ENCODE data around the gene JADE2.

JADE2 gene

DNA sequence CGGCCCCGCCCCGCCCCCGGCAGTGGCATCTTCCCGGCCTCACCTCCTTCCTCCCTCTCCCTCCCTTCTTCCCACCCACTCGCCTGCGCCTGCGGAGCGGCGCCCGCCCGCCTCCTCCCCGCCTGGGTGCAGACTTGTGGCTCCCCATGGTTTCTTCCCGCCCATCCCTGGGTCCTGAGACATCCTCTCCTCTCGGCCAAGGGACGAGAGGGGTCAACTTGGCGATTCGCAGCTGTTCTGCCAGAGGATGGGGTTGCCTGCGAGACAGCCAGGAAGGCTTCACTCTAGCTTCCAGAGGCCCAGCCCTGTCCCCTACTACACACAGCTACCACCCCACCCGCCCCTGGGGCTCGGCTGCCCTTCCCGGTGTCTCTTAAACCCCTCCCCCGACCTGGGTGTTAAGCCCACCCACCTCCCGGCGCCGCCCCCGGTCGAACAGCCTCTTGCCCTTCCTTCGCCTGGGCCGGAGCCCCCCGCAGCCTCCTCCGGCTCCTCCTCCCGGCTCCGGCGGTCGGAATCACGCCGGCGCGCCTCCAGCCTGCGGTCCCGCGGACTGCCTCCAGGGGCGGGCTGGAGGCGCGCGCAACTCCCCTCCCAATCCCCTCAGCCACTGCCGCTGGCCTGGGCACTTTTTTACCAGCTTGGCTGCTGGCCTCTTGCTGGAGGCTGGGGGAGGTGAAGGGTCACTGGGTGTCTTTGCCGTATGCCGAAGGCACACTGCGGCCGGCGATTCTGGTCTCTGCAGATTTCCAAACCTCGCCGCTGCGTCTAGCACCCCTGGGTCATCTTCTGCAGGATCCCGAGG is 1.9 kb downstream of the JADE2 start:
- TF ChIP-seq, protein P1, sequence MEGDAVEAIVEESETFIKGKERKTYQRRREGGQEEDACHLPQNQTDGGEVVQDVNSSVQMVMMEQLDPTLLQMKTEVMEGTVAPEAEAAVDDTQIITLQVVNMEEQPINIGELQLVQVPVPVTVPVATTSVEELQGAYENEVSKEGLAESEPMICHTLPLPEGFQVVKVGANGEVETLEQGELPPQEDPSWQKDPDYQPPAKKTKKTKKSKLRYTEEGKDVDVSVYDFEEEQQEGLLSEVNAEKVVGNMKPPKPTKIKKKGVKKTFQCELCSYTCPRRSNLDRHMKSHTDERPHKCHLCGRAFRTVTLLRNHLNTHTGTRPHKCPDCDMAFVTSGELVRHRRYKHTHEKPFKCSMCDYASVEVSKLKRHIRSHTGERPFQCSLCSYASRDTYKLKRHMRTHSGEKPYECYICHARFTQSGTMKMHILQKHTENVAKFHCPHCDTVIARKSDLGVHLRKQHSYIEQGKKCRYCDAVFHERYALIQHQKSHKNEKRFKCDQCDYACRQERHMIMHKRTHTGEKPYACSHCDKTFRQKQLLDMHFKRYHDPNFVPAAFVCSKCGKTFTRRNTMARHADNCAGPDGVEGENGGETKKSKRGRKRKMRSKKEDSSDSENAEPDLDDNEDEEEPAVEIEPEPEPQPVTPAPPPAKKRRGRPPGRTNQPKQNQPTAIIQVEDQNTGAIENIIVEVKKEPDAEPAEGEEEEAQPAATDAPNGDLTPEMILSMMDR (IDR thresholded peaks at IDR 0.05; ENCODE audit: low read depth, low read length): peak; percentile 58
- no peak for DNase-seq (ENCODE audit: extremely low read depth, low read depth)

DNA sequence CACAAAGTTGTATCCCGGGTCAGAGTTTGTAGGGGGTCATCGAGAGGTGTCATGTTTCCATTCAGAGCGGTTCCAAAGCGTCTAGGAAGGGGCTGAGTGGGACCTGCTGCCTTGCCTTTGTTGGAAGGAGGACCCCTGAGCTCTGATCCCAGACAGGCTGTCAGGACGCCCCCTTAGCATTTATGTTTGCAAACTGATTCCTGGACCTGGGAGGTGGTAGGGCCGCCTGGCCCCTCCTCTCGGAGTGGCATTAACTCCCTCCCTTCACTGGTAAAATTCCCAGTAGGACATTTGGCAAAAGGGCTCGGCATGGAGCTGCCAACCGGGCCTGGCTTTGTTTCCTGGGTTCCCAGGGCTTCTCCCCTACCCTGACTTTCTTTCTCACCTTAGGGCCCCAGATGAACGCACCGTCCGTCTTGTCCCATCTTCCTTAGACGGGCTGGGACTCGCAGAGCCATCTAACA is 2.5 kb downstream of the JADE2 start:
- DNase-seq (ENCODE audit: extremely low read depth, low read depth): no peak
- TF ChIP-seq, protein P1 (IDR thresholded peaks at IDR 0.05; ENCODE audit: low read depth, low read length): no peak

DNA sequence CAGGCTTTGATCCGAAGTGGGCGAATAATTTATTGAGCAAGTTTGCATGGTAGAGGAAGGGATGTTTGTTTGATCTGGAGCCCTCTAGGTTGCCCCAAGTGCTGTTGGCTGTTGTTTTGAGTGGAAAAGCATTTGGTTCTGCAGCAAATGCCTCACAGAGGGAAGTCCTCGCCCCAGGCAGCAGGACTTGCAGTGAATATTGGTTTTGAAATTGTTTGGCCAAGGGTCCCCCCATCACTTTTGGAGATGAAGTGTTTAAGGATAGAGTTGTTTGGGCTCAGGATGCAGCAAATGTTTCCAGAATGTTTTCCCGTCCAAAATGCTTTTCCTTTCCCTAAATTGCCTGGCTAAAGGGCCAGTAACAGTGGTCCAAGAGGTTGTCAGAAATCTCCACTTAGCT is 3.1 kb downstream of the JADE2 start:
- DNase-seq (ENCODE audit: extremely low read depth, low read depth): no peak
- TF ChIP-seq, protein P1 (IDR thresholded peaks at IDR 0.05; ENCODE audit: low read depth, low read length): no peak

DNA sequence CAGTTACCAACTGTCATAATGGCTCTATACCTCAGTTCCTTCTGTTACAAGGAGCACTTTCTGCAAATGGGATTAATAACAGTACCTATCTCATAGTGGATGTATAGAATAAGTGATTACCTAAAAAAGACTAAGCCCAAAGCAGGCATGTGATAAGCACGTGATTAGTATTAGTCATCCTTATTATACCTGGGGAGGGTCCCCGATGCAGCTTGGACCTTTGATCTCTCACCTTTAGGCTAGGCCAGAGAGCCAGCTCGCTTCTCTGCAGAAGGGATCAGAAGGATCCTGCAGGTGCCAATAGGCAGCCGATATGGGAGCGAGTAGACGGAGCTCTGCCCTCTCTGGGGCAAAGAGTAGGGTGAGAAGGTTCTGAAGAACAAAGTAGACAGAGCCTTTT is 4.0 kb downstream of the JADE2 start:
- TF ChIP-seq, protein P1 (IDR thresholded peaks at IDR 0.05; ENCODE audit: low read depth, low read length): no peak
- DNase-seq (ENCODE audit: extremely low read depth, low read depth): no peak

DNA sequence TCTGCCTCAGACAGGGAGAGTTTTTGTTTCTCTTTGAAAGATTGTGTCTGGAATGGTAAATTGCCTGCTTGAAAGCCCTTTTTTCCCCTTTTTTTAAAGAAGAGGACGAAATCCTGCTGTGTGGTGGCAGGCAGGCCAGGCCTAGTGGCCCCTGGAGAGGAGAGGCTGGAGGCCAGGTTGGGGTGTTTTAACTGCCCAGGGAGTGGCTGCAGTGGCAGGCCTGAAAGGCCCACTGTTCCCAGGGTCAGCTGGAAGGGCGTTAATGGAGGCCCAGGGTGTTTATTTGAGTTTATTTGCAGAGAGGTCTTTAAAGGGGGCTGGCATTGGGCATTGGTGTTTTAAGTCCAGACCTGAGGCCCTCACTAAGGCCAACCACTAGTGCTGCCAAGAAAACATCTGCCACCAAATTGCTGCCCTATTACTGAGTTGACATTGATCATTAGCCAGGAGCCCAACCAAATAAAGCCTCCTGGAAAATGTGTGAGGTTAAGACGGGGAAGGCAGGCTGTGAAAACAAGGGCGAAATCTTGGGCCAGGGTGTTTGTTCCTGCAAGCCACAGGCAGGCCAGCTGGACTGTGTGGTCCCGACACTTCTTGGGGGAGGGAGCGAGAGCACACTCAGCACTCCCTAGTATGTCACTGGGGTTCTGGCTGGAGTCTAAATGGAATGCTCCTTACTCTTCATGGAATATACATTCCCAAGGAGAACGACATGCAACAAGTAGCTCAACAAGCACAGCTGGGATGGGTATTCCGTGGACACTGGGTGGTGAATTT is 5.0 kb downstream of the JADE2 start:
- TF ChIP-seq, protein P1 (IDR thresholded peaks at IDR 0.05; ENCODE audit: low read depth, low read length): no peak
- DNase-seq (ENCODE audit: extremely low read depth, low read depth): no peak

DNA sequence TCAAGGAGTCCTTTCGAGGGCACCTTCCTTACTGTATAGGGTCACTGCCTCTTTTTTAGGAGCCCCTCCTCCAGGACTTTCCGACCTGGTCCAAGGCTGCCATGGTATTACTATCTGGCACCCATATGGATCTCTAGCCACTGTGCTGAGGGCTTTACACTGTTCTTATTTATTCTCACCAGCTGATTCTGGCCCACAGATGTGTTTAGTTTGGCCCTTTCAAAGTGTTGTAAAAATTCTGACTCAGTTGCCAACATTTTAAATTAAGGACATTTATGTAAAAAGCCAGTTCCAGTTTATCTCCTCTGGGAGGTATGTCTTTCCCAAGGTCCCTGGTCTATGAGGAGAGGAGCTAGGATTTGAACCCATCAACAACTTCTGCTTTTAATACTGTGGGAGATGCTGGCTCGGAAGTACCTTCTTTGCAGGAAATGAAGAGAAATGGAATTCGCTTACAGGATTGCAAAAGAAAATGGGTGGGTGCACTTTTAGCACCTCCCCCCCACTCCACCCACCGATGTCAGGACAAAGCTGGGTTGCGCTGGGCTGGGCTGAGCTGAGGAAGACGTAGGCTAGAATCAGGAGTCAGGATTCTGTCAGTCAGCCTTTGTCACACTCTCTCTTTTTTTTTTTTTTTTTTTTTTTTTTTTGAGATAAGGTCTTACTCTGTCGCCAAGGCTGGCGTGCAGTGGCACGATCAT is 7.8 kb downstream of the JADE2 start:
- DNase-seq (ENCODE audit: extremely low read depth, low read depth): no peak

More for the DNA sequence above, 7.8 kb downstream of the JADE2 start:
- TF ChIP-seq, protein P1 (IDR thresholded peaks at IDR 0.05; ENCODE audit: low read depth, low read length): no peak
